GM18498 (cell line): ENCODE data around the gene IGSF23.

ENCODE experiments used
- ATAC-seq: cut with Tn5 transposase; IDR thresholded peaks from one replicate; pipeline ENCODE4 v1.9.1; 2021; ENCODE audit warnings: mild to moderate bottlenecking, moderate library complexity; ENCODE audit not compliant: unreplicated experiment

The IGSF23 gene

DNA sequence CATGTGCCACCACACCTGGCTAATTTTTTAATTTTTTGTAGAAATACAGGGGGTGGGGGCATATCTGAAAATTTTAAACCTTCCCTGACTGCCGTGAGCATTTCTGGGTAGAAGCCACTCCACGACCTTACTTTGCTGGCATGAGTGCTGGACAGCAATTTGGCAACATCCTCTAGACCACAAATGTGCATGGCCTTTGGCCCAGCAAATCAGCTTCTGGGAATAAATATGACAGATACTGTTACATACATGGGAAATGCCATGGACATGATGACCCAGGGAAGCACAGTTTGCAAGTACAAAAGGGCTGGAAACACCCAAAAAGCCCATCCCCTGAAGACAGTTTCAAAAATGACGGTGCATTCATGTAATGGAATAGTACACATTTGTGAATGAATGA, 27.2 kb downstream of the IGSF23 start:
- no peak for ATAC-seq

DNA sequence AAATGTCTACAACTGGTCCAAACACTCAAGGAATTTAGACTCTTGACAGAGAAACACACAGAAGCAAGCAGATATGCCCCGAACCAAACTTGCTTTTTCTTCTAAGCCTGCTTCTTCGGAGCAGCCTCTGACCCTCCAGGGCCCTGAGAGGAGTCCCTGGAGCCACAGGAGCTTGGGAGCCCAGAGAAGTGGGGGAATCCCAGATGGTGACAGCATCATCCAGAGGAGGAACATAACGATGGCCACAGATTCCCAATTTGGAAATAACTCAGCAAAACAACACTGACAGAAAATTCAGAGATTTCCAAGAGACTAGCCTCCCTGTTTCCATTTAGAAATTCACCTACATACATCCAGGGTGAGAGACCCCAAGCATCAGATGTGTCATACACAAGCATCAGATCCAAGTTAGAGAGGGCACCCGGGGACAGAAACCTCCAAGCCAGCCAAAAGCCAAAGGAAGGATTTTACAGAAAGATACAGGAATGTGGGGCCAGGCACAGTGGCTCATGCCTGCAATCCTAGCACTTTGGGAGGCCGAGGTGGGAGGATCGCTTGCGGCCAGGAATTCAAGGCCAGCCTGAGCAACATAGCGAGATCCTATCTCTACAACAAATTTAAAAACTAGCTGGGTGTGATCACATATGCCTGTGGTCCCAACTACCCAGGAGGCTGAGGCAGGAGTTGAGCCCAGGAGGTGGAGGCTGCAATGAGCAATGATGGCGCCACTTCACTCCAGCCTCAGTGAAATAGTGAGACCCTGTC, 28.3 kb downstream of the IGSF23 start:
- no peak for ATAC-seq

DNA sequence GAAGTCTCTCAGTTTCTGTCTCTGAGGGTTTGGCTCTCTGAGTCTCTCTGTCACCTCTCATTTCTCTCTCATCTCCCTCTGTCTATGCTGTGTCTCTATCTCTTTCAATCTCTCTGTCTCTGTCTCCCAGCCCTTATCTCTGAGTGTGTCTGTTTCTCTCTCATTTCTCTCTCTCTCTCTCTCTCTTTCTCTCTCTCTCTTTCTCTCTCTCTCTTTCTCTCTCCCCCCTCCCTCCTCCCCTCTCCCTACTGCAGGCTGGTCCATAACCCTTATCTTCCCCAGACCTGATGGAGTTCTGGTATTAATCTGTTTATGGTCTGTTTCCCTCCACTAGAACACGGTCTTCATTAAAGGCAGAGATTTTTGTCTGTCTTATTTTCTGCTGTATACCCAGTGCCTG, 29.0 kb downstream of the IGSF23 start:
- ATAC-seq = no peak

DNA sequence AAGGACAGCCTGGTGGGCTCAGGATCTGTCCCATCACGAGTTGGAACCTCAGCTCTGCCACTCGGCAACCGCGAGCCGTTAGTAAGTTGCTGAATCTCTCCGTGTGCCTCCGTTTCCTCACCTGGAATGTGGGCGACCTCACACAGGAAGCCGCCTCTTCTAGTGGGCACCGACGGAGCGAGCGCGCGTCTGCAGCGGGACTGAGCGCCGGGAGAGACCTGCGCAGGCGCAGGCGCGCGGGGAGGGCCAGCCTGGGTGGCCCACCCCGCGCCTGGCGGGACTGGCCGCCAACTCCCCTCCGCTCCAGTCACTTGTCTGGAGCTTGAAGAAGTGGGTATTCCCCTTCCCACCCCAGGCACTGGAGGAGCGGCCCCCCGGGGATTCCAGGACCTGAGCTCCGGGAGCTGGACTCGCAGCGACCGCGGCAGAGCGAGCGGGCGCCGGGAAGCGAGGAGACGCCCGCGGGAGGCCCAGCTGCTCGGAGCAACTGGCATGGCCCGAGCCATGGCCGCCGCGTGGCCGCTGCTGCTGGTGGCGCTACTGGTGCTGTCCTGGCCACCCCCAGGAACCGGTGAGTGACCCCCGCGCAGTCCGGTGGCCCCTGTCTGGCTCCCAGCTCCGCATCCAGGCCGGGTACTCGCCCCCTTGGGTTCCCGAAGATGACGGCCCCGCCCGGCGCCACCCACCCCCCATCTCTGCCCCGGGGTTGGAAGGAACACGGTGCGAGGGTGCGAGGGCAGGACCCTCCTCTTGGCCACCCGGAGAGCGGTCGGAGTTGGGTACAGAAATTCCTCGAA, 30.4 kb downstream of the IGSF23 start, which contains the start of gene PVR:
Gene PVR (plus strand): TSS at position 306 of the 797 bp plus-strand sequence. CDS start 187 bp downstream, at position 493.
- no peak for ATAC-seq

DNA sequence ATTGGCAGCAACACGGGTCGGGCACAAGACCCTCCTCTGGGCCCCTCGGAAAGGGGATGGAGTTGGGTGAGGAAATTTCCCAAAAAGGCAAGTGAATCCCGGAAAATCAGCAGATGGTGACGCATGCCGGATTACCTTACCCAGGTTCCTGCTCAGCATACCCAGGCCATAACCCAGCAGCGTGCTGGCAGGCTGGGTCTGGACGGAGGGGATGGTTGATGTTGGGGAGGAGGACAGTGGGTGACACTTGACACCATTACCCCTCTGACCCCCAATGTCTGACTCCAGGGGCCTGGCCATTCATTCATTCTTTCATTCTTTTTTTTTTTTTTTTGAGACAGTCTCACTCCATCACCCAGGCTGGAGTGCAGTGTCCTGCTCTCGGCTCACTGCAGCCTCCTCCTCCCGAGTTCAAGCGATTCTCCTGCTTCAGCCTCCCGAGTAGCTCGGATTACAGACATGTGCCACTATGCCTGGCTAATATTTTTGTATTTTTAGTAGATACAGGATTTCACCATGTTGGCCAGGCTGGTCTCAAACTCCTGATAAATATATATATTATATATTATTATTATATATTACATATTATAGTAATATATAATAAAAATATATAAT, 31.1 kb downstream of the IGSF23 start:
- ATAC-seq = no peak

DNA sequence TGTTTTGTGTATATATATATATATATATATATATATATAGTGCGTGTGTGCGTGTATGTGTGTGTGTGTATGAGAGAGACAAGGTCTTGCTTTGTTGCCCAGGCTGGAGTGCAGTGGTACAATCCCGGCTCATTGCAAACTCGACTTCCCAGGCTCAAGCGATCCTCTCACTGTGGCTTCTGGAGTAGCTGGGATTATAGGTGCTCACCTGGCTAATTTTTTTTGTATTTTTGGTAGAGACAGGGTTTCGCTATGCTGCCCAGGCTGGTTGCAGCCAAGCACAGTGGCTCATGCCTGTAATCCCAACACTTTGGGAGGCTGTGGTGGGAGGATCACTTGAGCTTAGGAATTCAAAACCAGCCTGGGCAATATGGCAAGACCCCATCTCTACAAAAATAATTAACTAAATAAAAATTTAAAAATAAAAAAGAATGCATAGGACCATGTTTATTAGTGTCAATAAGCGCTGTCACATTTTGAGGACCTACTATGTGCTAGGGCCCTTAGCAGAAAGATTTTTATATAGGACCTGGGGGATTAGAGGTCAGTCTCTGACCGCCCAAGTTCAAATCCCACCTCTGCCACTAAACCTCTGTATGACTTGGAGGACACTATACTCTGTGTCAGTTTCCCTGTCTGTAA, 32.2 kb downstream of the IGSF23 start:
- no peak for ATAC-seq

DNA sequence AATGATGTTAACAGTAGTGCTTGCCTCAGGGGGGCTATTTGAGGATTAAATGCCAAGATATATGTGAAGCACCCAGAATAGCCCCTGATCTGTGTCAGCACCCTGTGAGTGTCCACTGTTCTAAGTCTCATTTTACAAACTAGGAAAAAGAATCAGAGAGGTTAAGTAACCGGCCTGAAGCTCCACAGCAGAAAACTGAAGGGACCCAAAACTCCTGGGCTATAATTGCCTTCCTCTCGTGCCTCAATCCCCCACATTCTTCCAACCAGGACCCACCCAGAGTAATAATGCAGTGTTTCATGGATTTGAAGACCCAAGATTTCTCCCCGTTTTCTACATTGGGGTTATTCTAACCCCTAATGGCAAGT, 32.7 kb downstream of the IGSF23 start:
- no peak for ATAC-seq

DNA sequence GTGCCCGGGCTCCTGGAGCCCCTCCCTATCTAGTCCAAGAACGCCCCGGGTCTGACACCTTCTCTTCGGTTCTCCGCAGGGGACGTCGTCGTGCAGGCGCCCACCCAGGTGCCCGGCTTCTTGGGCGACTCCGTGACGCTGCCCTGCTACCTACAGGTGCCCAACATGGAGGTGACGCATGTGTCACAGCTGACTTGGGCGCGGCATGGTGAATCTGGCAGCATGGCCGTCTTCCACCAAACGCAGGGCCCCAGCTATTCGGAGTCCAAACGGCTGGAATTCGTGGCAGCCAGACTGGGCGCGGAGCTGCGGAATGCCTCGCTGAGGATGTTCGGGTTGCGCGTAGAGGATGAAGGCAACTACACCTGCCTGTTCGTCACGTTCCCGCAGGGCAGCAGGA, 33.8 kb downstream of the IGSF23 start:
- no peak for ATAC-seq

DNA sequence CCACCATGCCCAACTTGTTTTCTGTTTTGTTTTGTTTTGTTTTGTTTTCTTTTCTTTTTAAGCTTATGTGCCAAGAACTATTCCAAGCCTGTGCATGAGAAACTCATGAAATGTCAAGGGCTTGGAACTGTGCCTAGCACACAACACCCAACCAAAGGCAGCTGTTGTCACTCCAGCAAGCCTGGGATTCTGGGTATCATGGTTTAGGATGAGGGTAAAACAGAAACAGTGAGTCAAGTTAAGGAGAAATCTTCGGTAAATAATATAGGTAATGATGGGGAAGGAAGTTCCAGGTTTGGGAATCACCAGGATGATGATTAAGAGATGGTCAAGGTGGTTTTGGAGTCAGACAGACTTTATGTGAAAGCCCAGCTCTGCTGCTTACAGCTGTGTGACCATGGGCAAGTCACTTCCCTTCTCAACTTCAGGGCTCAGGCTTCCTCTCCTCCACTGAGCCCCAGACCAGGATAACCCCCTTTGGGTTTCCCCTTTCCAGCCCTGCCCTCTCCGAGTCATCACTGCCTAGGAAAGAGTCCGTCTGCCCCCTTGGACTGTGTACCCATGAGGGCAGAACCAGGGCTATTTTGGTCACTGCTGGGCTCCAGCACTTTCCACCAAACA, 35.4 kb downstream of the IGSF23 start:
- no peak for ATAC-seq

DNA sequence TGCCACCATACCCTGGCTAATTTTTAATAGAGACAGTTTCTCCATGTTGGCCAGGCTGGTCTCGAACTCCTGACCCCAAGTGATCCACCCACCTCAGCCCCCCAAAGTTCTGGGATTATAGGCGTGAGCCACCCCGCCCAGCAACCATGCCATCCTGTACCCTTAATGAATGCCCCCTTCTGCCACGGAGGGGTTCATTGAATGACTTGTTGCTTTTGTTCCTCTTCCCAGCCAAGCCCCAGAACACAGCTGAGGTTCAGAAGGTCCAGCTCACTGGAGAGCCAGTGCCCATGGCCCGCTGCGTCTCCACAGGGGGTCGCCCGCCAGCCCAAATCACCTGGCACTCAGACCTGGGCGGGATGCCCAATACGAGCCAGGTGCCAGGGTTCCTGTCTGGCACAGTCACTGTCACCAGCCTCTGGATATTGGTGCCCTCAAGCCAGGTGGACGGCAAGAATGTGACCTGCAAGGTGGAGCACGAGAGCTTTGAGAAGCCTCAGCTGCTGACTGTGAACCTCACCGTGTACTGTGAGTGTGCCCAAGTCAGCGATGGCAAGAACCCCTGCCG, 36.3 kb downstream of the IGSF23 start:
- no peak for ATAC-seq

DNA sequence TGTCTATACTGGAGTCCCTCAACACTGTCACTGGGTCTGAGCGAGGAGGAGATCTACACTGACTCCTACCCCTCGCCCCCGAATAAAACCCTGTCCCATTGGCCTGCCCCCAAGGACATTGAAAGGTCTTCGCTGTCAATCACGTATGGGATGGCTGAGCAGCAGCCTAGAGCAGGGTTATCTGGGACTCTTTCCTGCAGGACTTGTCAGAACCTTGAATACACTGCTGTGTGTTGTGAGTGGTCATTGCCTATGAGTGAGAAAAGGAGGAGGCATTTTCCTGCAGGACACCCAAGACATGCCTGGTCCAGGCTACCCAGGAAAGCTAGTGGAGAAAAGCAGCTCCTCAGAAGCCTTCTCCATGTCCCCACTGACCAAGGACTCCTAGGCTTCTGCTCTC, 40.0 kb downstream of the IGSF23 start:
- ATAC-seq = no peak

DNA sequence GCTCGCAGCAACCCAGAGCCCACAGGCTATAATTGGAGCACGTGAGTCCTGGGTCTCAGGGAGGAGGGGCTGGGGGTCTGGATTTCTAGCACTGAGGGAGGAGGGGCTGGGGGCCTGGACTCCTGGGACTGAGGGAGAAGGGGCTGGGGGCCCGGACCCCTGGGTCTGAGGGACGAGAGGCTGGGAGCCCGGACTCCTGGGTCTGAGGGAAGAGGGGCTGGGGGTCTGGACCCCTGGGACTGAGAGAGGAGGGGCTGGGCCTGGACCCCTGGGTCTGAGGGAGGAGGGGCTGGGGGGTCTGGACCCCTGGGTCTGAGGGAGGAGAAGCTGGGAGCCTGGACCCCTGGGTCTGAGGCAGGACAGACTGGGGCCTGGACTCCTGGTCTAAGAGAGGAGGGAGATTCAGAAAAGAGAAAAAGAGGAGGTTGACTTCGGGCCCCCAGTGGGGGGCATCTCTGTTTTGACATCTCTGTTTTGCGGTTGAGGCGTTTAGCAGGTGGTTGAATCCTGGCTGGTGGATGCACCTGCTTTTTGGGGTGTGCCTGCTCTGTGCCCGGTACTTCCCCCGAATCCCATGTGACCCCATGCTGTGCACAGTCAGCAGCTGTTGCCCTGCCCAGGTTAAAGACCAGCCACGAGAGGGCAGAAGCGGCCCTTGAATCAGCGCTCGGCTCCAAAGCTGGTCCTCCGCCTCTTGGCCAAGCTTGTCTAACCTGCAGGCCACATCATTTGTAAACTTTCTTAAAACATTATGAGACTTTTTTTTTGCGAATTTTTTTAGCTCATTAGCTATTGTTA, 40.8 kb downstream of the IGSF23 start:
- ATAC-seq = peak; percentile 90

DNA sequence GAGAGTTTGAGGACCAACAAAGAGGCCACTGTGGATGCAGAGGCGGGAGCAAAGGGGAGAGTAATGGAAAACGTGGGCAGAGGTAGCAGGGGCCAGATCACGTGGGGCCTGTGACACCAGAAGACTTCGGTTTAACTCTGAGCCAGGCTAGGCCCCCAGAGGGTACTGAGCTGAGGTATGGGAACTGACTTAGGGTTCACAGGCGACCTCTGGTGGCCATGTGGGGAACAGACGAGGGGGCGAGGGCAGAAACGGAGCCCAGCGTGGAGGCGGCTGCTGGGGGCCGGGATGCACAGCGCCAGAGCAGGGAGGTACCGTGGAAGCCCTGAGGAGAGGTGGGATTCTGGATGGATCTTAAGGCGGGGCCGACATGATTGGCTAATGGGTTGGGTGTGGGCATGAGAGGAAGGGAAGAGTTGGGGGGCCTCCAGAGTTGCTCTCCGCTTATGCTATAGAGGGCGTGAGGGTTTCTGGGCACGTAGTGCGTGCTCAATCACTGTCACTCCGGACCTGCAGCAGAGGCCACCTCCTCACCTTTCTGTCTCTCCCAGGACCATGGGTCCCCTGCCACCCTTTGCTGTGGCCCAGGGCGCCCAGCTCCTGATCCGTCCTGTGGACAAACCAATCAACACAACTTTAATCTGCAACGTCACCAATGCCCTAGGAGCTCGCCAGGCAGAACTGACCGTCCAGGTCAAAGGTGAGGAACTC, 44.0 kb downstream of the IGSF23 start:
- ATAC-seq = no peak

DNA sequence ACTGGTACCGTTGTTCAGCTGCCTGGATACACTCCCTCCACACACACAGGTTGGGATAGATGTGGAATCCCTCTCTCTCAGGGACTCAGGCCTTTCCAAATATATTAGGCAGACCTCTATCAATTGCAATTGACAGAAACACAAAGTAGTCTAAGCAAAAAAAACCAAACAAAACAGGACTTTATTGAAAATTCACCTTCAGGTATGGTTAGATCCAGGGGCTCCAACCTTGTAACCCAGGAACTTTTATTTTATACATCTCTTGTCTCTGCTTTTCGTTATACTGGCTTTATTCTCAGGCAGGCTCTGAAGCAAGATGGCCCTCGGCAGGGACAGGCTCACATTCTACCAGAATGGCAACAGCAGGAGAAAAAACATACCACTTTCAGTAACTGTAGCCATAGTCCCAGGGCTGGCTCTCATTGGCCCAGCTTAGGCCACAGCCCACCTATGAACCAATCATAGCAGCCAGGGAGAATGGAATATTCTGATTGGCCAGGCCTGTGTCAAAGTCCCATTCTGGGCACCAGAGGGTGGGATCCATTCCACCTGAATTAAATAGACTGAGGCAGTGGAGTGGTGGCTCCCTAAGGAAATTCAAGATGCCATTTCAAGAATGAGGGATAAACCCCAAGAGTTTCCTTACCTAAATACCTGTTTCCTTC, 44.8 kb downstream of the IGSF23 start:
- no peak for ATAC-seq

DNA sequence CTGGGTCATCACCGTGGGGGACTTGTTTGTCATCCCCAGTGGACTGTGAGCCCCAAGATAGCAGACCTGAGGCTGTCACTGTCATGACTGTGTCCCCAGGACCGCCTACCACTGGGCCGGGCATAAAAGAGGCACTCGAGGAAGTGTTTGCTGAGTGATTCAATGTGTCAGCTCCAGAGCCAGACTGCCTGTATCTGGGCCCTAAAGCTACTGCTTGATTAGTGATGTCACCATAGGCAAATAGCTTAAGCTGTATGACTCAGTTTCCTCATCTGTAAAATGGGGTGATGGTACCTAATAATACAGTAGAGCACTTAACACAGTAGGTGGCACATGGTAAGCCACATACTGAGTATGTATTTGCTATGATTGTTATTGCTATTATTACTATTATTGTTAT, 46.7 kb downstream of the IGSF23 start:
- ATAC-seq = no peak

DNA sequence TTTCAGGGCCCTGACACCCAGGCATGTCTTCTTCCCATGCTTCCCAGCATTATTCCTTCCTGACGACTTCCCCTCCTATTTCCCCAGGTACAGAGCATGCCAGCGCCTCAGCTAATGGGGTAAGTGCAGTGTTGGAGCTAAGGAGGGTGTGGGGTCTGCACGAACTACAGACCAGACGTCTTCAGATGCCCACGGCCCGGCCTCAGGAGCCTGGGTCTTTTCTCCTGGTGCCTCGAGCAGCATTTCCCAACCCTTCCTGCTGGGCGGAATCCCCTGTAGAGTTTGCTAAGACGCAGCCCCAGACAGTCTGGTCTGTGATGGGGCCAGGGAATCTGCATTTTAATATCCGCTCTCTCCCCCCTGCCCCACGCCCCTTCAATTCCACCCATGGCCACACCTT, 47.8 kb downstream of the IGSF23 start:
- no peak for ATAC-seq

DNA sequence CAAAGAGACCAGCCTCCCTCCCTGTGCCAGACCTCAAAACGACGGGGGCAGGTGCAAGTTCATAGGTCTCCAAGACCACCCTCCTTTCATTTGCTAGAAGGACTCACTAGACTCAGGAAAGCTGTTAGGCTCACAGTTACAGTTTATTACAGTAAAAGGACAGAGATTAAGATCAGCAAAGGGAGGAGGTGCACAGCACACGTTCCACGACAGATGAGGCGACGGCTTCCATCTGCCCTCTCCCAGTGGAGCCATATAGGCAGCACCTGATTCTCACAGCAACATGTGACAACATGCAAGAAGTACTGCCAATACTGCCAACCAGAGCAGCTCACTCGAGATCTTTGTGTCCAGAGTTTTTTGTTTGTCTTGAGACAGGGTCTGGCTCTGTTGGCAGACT, 48.5 kb downstream of the IGSF23 start:
- ATAC-seq = no peak

DNA sequence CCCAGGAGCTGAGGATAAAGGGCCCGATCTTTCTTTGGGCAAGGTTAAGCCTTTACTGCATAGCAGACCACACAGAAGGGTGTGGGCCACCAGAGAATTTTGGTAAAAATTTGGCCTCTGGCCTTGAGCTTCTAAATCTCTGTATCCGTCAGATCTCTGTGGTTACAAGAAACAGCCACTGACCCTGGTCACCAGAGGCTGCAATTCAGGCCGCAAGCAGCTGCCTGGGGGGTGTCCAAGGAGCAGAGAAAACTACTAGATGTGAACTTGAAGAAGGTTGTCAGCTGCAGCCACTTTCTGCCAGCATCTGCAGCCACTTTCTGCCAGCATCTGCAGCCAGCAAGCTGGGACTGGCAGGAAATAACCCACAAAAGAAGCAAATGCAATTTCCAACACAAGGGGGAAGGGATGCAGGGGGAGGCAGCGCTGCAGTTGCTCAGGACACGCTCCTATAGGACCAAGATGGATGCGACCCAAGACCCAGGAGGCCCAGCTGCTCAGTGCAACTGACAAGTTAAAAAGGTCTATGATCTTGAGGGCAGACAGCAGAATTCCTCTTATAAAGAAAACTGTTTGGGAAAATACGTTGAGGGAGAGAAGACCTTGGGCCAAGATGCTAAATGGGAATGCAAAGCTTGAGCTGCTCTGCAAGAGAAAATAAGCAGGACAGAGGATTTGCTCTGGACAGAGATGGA, 49.5 kb downstream of the IGSF23 start:
- ATAC-seq = no peak
